NT2/D1 (cell line): ENCODE results near the gene ANO1.

ENCODE experiments used
- SUZ12 ChIP-seq: IDR thresholded peaks from 2 replicates; pipeline ENCODE4 v1.6.1; 2011; ENCODE audit not compliant: insufficient read length, insufficient read depth; ENCODE audit errors: extremely low read depth
- ZNF274 ChIP-seq: IDR thresholded peaks from 2 replicates; pipeline ENCODE4 v1.6.1; 2011; ENCODE audit warnings: mild to moderate bottlenecking, low read depth, low read length

DNA sequence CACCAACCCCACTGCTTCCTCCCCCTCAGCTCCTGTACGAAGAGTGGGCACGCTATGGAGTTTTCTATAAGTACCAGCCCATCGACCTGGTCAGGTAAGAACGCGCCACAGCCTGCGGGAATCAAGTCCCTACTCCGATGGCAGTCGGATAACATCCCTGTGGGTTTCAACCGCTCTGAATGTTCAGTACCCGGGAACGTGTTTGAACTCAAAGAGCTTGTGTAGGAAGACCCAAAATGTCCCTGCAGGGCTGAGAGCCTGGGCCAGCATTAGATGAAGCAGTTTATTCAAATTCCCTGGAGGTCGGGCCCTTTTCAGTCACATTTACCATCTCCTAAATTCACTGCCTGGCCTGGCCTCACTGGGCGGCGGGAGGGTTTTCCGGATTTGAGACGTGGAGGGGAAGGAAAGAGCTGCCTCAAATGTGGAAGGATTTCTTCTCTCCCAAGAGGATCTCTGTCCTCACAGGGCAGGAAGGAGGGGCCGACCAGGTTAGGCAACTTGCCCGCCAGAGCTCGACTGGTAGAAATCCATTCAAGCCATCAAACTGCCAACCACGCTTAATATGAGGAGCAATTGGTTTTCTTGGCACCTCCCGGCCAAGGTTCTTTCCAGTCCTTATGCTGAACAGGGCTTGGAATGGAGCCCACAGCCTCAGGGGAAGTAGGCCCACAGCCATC, 46.3 kb downstream of the ANO1 start:
- TF ChIP-seq SUZ12 (no peak), ZNF274 (no peak)
